Neutrophil (primary cell): ENCODE measurements around the gene LHX2.

Experiments
- H3K27ac ChIP-seq: fragments of 200-600 bp; sonication (generic); 2 replicates; pipeline ENCODE4 v1.5.1; 2016; ENCODE audit warnings: mild to moderate bottlenecking, moderate library complexity
- H3K27me3 ChIP-seq: fragments of 200-600 bp; sonication (generic); 2 replicates; pipeline ENCODE4 v1.6.0; 2016; ENCODE audit warnings: mild to moderate bottlenecking
- H3K36me3 ChIP-seq: fragments of 200-600 bp; sonication (generic); 2 replicates; pipeline ENCODE4 v1.5.1; 2017
- H3K4me1 ChIP-seq, 2 experiments: fragments of 200-600 bp in 1 of 2; sonication (generic) in 1 of 2; 1 replicate in 1 of 2; 2 replicates in 1 of 2; pipeline versions ENCODE4 v1.5.1 to v1.6.1; 2013 to 2016; ENCODE audit warnings: low read depth in 1 of 2, low read length in 1 of 2, mild to moderate bottlenecking in 1 of 2, moderate library complexity in 1 of 2; ENCODE audit not compliant: control insufficient read depth in 1 of 2, insufficient read depth in 1 of 2
- H3K4me3 ChIP-seq, 2 experiments: fragments of 200-600 bp in 1 of 2; sonication (generic) in 1 of 2; 1 replicate in 1 of 2; 2 replicates in 1 of 2; pipeline ENCODE4 v1.5.1; 2013 to 2016; ENCODE audit warnings: low read depth in 1 of 2, low read length in 1 of 2, mild to moderate bottlenecking in 1 of 2, moderate library complexity in 1 of 2
- H3K9me3 ChIP-seq: fragments of 200-600 bp; sonication (generic); 2 replicates; pipeline ENCODE4 v1.5.1; 2016
- TF ChIP-seq, protein P1 (sequence below): fragments of 200-600 bp; sonication (generic); IDR thresholded peaks from 2 replicates; pipeline ENCODE4 v1.5.1; 2016; ENCODE audit warnings: antibody characterized with exemption

The LHX2 gene

DNA sequence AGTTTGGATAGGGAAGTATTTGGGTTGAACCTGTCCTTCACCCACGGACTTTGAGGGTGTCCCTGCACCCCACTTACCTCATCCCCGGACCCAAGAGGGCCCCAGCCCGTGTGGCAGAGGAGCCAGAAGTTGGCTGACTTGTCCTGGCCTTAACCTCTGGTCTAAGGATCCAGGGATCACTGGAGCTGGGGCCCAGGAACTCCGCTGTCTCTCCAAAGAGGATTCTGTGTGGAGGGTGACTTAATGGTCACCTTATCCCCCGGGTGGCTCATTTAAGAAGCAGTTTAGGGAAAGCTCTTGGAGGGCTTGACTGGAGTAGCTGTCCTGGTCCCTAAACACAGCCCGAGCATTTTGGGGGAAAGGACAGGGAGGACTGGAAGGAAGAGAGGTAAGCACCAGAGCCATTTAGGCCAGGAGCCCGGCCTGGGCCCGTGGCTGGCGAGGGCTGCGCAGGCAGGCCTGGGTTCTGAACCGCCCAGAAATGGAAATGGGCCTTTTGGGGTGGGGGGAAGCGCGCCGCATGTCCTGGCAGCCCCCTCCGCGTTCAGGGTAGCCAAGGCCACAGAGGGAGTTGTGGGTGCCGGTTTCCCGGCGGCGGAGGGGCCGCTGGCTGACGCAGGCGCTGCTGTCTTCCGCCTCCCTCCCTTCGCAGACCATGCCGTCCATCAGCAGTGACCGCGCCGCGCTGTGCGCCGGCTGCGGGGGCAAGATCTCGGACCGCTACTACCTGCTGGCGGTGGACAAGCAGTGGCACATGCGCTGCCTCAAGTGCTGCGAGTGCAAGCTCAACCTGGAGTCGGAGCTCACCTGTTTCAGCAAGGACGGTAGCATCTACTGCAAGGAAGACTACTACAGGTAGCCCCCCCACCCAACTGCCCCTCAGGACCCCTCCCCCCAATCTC, 2.0 kb downstream of the LHX2 start:
- no peaks in the 10 kb centered on the region for H3K36me3 ChIP-seq
- H3K27ac ChIP-seq = no peak overlapping the region
- no peaks in the 10 kb centered on the region for H3K9me3 ChIP-seq
- no peak overlapping the region for H3K4me3 ChIP-seq
- peaks cover 100% of the 10 kb centered on the region for H3K27me3 ChIP-seq
- H3K4me1 ChIP-seq = peaks cover 58 to 79% of the 10 kb centered on the region in 2 experiments
- TF ChIP-seq, protein P1, sequence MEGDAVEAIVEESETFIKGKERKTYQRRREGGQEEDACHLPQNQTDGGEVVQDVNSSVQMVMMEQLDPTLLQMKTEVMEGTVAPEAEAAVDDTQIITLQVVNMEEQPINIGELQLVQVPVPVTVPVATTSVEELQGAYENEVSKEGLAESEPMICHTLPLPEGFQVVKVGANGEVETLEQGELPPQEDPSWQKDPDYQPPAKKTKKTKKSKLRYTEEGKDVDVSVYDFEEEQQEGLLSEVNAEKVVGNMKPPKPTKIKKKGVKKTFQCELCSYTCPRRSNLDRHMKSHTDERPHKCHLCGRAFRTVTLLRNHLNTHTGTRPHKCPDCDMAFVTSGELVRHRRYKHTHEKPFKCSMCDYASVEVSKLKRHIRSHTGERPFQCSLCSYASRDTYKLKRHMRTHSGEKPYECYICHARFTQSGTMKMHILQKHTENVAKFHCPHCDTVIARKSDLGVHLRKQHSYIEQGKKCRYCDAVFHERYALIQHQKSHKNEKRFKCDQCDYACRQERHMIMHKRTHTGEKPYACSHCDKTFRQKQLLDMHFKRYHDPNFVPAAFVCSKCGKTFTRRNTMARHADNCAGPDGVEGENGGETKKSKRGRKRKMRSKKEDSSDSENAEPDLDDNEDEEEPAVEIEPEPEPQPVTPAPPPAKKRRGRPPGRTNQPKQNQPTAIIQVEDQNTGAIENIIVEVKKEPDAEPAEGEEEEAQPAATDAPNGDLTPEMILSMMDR = no peak

DNA sequence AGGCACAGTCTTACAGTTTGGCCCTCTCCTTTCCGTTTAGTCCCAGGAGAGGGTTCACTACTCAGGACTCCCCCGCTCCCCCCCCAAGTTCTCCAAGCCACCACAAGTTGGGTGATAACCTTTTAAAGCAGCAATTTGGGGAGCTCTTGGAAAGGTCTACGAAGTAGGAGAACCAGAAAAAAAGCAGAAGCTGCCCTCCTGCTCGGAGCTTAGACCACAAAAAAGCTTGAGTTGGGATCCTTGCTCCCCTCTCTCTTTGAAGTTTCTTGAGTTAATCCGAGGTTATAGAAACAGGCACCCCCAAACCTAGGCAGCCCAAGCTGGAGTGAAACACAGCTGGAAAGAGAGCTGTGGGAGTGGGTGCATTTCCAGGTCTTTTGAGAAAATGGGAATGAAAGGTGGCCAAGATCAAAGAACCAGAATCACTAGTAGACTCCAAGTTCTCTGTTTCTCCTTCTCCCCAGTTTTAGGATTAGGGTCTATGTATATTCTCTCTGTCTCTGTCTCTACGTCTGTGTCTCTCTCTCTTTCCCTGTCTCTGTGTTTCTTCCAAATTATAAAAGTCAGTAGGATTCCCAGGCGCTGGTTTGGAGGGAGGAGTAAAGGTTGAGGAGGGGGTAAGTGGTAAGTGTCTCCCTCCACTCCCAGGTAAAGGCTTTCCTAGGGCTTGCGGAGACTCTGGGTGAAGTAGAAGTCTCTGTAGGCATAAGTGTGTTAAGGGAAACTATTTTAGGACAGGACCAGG, 2.8 kb downstream of the LHX2 start:
- TF ChIP-seq, protein P1 = no peak
- H3K4me1 ChIP-seq = peaks cover 52 to 72% of the 10 kb centered on the region in 2 experiments
- no peaks in the 10 kb centered on the region for H3K9me3 ChIP-seq
- no peak overlapping the region for H3K4me3 ChIP-seq
- H3K36me3 ChIP-seq = no peaks in the 10 kb centered on the region
- H3K27ac ChIP-seq = no peak overlapping the region
- peaks cover 100% of the 10 kb centered on the region for H3K27me3 ChIP-seq

DNA sequence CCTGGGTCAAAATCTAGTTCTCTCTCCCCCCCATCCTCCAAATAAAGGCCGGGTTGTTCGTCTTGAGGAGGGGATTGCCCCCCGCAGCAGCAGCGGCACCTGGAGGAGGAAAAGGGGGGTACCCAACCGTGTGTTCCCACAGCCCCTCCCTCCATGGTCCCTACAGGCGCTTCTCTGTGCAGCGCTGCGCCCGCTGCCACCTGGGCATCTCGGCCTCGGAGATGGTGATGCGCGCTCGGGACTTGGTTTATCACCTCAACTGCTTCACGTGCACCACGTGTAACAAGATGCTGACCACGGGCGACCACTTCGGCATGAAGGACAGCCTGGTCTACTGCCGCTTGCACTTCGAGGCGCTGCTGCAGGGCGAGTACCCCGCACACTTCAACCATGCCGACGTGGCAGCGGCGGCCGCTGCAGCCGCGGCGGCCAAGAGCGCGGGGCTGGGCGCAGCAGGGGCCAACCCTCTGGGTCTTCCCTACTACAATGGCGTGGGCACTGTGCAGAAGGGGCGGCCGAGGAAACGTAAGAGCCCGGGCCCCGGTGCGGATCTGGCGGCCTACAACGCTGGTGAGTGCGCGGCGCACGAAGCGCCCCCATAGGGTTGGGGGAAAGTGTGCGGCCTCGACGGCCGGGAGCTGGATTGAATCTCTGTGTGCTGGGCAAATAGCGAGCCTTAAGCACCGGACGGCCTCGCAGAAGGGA, 3.5 kb downstream of the LHX2 start:
- no peak overlapping the region for H3K27ac ChIP-seq
- peaks cover 52 to 72% of the 10 kb centered on the region in 2 experiments for H3K4me1 ChIP-seq
- H3K4me3 ChIP-seq = no peak overlapping the region
- no peaks in the 10 kb centered on the region for H3K9me3 ChIP-seq
- TF ChIP-seq, protein P1 = no peak
- no peaks in the 10 kb centered on the region for H3K36me3 ChIP-seq
- H3K27me3 ChIP-seq = peaks cover 100% of the 10 kb centered on the region

DNA sequence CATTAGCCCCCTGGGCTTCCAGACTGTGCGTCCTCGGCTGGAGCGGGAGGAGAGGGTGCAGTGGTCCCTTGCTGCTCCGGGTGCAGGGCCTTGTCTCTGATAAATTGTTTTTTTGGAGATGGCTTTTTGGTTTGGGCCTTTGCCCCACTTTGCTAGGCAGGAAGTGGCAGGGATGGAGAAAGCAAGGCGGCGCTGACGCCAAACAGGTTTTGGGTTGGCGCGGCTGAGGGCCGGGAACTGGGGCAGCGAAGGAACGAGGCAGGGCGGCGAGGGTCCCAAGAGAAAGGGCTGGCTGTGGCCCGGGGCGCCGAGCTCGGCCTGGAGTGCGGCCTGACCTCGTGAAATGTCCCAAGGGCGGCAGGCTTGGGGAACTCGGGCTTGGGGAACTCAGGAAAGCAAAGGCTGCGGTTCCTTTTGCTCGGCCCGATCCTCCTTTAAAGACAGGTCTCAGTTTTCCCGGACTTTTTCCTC, 4.1 kb downstream of the LHX2 start:
- Histone ChIP-seq H3K36me3 (no peaks in the 10 kb centered on the region), H3K4me3 (no peak overlapping the region), H3K27me3 (peaks cover 100% of the 10 kb centered on the region), H3K9me3 (no peaks in the 10 kb centered on the region), H3K27ac (no peak overlapping the region), H3K4me1 (peaks cover 51 to 69% of the 10 kb centered on the region in 2 experiments)
- TF ChIP-seq, protein P1 = no peak
